ENCODE data around the gene MRTFA. TPM values are rescaled to one million over a fixed set of nuclear protein-coding genes. Genes with fewer than 3 reads are reported as not detected.

Gene MRTFA
- total RNA-seq, 1 donor from 2014 or later = 19.2 TPM

GRCh38 chr22:40487663-40488249 is 148.8 kb downstream of the MRTFA start:
- H3K36me3 ChIP-seq = no peaks in the 10 kb centered on the region
- H3K27ac ChIP-seq (replicated peaks) = peak overlapping the region; percentile 38
- no peaks in the 10 kb centered on the region for H3K27me3 ChIP-seq (ENCODE audit: low read depth)
- TF ChIP-seq, protein P1, sequence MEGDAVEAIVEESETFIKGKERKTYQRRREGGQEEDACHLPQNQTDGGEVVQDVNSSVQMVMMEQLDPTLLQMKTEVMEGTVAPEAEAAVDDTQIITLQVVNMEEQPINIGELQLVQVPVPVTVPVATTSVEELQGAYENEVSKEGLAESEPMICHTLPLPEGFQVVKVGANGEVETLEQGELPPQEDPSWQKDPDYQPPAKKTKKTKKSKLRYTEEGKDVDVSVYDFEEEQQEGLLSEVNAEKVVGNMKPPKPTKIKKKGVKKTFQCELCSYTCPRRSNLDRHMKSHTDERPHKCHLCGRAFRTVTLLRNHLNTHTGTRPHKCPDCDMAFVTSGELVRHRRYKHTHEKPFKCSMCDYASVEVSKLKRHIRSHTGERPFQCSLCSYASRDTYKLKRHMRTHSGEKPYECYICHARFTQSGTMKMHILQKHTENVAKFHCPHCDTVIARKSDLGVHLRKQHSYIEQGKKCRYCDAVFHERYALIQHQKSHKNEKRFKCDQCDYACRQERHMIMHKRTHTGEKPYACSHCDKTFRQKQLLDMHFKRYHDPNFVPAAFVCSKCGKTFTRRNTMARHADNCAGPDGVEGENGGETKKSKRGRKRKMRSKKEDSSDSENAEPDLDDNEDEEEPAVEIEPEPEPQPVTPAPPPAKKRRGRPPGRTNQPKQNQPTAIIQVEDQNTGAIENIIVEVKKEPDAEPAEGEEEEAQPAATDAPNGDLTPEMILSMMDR (IDR thresholded peaks at IDR 0.05; ENCODE audit: borderline replicate concordance) = peak; percentile 71
- DNase-seq = no peak
- peaks cover 70% of the 10 kb centered on the region for H3K4me1 ChIP-seq
- intact Hi-C loops (cut with micrococcal nuclease) = no loop called here
- H3K9me3 ChIP-seq (replicated peaks) = no peaks in the 10 kb centered on the region
- no peak overlapping the region for H3K4me3 ChIP-seq

GRCh38 chr22:40486962-40487602 is 149.4 kb downstream of the MRTFA start:
- no peaks in the 10 kb centered on the region for H3K27me3 ChIP-seq (ENCODE audit: low read depth)
- DNase-seq = no peak
- H3K36me3 ChIP-seq = no peaks in the 10 kb centered on the region
- H3K27ac ChIP-seq (replicated peaks) = peak overlapping the region; percentile 38
- TF ChIP-seq, protein P1 (IDR thresholded peaks at IDR 0.05; ENCODE audit: borderline replicate concordance) = no peak
- H3K4me3 ChIP-seq = no peak overlapping the region
- no peaks in the 10 kb centered on the region for H3K9me3 ChIP-seq (replicated peaks)
- intact Hi-C loops (cut with micrococcal nuclease) = no loop called here
- H3K4me1 ChIP-seq = peaks cover 69% of the 10 kb centered on the region

DNA sequence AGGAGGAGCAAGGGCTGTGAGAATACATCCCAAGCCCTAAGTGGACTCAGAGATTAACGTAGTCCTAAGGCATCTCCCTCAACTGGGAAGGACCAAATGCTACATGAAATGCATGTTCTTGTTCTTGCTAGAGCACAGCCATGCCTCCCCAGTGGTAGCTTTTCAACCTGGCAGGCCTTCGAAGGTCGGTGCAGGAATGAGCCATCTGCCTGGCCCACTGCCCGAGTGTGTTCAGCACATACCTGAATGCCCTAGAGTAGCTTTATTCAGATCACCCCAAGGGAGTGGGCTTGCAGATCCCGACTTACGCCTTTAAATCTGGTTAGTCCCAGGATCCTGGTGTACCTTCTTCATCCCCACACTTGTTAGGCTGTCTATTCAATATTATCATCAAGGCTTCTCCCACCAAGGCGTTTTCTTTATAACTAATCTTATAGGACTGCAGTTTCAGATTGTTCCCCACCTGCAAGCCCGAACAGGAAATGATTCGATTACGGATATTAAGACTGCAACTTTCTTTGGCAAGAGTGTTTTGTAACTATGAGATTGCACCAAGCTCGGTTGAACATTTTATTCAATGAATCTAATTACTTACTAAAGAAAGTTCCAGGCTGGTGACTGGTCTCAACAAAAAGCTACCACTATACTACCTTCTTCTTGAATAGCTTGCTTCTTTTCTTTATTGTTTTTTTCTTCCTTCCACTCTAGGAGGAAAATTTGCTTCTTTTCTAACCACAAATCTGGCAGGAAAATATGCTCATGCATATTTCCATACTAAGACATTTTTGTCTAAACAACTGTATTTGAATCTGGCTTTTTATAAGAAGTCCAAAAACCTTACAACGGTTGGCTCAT is 150.5 kb downstream of the MRTFA start:
- no peak overlapping the region for H3K4me3 ChIP-seq
- H3K27me3 ChIP-seq (ENCODE audit: low read depth) = no peaks in the 10 kb centered on the region
- H3K9me3 ChIP-seq (replicated peaks) = no peaks in the 10 kb centered on the region
- intact Hi-C loops (cut with micrococcal nuclease) = no loop called here
- no peak for DNase-seq
- TF ChIP-seq, protein P1 (IDR thresholded peaks at IDR 0.05; ENCODE audit: borderline replicate concordance) = no peak
- no peaks in the 10 kb centered on the region for H3K36me3 ChIP-seq
- H3K27ac ChIP-seq (replicated peaks) = peak overlapping the region; percentile 16
- peaks cover 69% of the 10 kb centered on the region for H3K4me1 ChIP-seq

DNA sequence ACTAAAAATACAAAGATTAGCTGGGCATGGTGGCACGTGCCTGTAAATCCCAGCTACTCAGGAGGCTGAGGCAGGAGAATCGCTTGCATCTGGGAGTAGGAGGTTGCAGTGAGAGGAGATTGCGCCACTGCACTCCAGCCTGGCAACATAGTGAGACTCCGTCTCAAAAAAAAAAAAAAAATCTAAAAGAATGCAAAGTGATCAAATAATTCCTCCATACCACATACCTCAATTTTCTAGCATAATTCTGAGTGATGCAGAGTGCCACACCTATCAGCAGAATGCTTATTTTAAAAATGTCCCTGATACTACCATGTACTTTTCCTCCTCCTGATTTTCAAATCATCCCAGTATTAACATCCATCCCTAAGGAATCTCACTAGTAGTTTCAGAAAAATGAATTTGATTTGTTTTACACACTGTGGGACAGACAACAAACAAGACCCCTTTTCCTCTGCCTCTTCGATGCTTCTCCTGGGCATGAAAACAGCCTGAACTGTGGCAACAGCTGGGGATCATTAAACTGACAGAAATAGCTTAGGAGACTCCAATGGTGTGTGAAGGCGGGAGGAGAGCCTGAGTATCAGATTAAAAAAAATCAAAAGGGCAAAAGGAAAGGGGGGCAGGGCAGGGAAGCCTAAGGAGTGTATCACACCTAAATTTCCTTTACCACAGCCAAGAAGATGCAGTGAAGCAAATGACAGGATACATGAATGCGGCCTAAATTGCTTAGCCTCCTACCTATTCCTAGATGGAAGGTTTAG is 151.4 kb downstream of the MRTFA start:
- H3K27me3 ChIP-seq (ENCODE audit: low read depth) = no peaks in the 10 kb centered on the region
- intact Hi-C loops (cut with micrococcal nuclease) = loop anchor here (5.0 kb wide), 1 partner anchor 48 kb away; no protein-coding TSS in a partner anchor
- peaks cover 64% of the 10 kb centered on the region for H3K4me1 ChIP-seq
- H3K4me3 ChIP-seq = no peak overlapping the region
- no peaks in the 10 kb centered on the region for H3K9me3 ChIP-seq (replicated peaks)
- TF ChIP-seq, protein P1 (IDR thresholded peaks at IDR 0.05; ENCODE audit: borderline replicate concordance) = no peak
- no peaks in the 10 kb centered on the region for H3K36me3 ChIP-seq
- peak overlapping the region; percentile 16 for H3K27ac ChIP-seq (replicated peaks)
- no peak for DNase-seq

DNA sequence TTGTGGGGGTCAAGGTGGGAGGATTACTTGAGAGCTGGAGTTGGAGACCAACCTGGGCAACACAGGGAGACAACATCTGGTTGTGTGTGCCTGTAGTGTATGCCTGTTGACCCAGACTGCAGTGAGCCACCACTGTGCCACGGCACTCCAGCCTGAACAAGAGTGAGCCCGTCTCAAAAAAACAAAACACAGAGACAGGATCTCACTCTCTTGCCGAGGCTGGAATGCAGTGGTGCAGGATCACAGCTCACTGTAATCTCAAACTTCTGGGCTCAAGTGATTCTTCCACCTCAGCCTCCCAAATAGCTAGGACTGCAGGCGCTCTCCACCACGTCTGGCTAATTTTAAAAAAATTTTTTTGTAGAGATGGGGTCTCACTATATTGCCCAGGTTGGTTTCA is 153.6 kb downstream of the MRTFA start:
- Histone ChIP-seq H3K9me3 (replicated peaks) (no peaks in the 10 kb centered on the region), H3K27ac (replicated peaks) (no peak overlapping the region), H3K27me3 (ENCODE audit: low read depth) (no peaks in the 10 kb centered on the region), H3K4me3 (no peak overlapping the region), H3K36me3 (no peaks in the 10 kb centered on the region), H3K4me1 (peaks cover 71% of the 10 kb centered on the region)
- TF ChIP-seq, protein P1 (IDR thresholded peaks at IDR 0.05; ENCODE audit: borderline replicate concordance) = no peak
- no peak for DNase-seq
- intact Hi-C loops (cut with micrococcal nuclease) = loop anchor here (5.0 kb wide), 1 partner anchor 46 kb away; no protein-coding TSS in a partner anchor

Data from left ventricle myocardium inferior (tissue), 1 donor.